Bone marrow (tissue), 2 donors: ENCODE measurements around the gene PRSS33.

Source experiments
- DNase-seq, 2 donors: peaks; one replicate each; lab custom pipeline; 2025; lab: John Stamatoyannopoulos, UW

The PRSS33 gene

GRCh38 chr16:2799205-2799858, 12.0 kb upstream of the PRSS33 start:
- no peak for DNase-seq

- DNase-seq, result no peak
Observed at GRCh38 chr16:2798723-2799204, 11.4 kb upstream of the PRSS33 start.

- DNase-seq, result no peak
Observed at GRCh38 chr16:2795395-2796143, 8.2 kb upstream of the PRSS33 start.

- no peak for DNase-seq
Observed at GRCh38 chr16:2792940-2793339, 5.6 kb upstream of the PRSS33 start.

- no peak for DNase-seq
Observed at GRCh38 chr16:2791174-2791573, 3.8 kb upstream of the PRSS33 start.

GRCh38 chr16:2790631-2791030, 3.3 kb upstream of the PRSS33 start:
- DNase-seq, result no peak

GRCh38 chr16:2787961-2788360, 601 bp upstream of the PRSS33 start:
- no peak for DNase-seq

GRCh38 chr16:2786826-2787151, 571 bp downstream of the PRSS33 start:
- no peak for DNase-seq

GRCh38 chr16:2786061-2786825, 1.1 kb downstream of the PRSS33 start:
- no peak for DNase-seq

- DNase-seq, result no peak
Observed at GRCh38 chr16:2785101-2785991, 2.0 kb downstream of the PRSS33 start.

- no peak for DNase-seq
Observed at GRCh38 chr16:2784358-2785100, 2.8 kb downstream of the PRSS33 start.

- DNase-seq, result no peak
Observed at GRCh38 chr16:2783581-2784357, 3.6 kb downstream of the PRSS33 start.

GRCh38 chr16:2782583-2783351, 4.6 kb downstream of the PRSS33 start:
- no peak for DNase-seq

- DNase-seq, result no peak
Observed at GRCh38 chr16:2779978-2780898, 7.1 kb downstream of the PRSS33 start.

GRCh38 chr16:2779151-2779920, 8.0 kb downstream of the PRSS33 start:
- DNase-seq, result no peak

- DNase-seq, result no peak
Observed at GRCh38 chr16:2778630-2778958, 8.8 kb downstream of the PRSS33 start.

GRCh38 chr16:2777903-2778629, 9.3 kb downstream of the PRSS33 start:
- DNase-seq, result peak in 1 of 2 donors; percentile 70
